WTC11 (cell line): ENCODE data around the gene ZNF555. TPM values are rescaled to one million over a fixed set of nuclear protein-coding genes. Genes with fewer than 3 reads are reported as not detected.

Experiments
- ATAC-seq: fragments of 200-7000 bp; cut with Tn5 transposase; 2 replicates; pipeline ENCODE4 v1.10.0; 2021; ENCODE audit warnings: mild to moderate bottlenecking, moderate library complexity
- CTCF ChIA-PET: fragments of 300-600 bp; sonication (Branson Sonifier 250); formaldehyde crosslinking; loops from one replicate; lab custom pipeline; 2021; ENCODE audit warnings: antibody characterized with exemption; lab: Charles Lee
- POLR2A ChIA-PET: fragments of 350-600 bp; sonication (Branson Sonifier 250); formaldehyde crosslinking; loops from one replicate; lab custom pipeline; 2021; ENCODE audit warnings: antibody characterized with exemption; lab: Charles Lee
- DNase-seq: peaks from one replicate; pipeline ENCODE4 v3.0.0; 2021; ENCODE audit warnings: low spot score
- H3K27ac Mint-ChIP-seq: 2 replicates; pipeline ENCODE4 v1.8.0; 2021; ENCODE audit warnings: mixed read lengths
- H3K27me3 Mint-ChIP-seq: 2 replicates; pipeline ENCODE4 v1.8.0; 2021; ENCODE audit warnings: low read depth, mild to moderate bottlenecking, moderate library complexity, mixed read lengths
- H3K36me3 Mint-ChIP-seq: 2 replicates; pipeline ENCODE4 v1.8.0; 2021; ENCODE audit warnings: mixed read lengths
- H3K4me1 Mint-ChIP-seq: 2 replicates; pipeline ENCODE4 v1.8.0; 2022; ENCODE audit warnings: mixed read lengths
- H3K4me3 Mint-ChIP-seq: 2 replicates; pipeline ENCODE4 v1.8.0; 2021; ENCODE audit warnings: mild to moderate bottlenecking, moderate library complexity, mixed read lengths
- H3K9me3 Mint-ChIP-seq: 2 replicates; pipeline ENCODE4 v1.8.0; 2021; ENCODE audit warnings: mixed read lengths
- ARID4B ChIP-seq: sonication (generic); formaldehyde crosslinking; IDR thresholded peaks from 2 replicates; pipeline ENCODE4 v1.8.0; 2023; ENCODE audit warnings: missing genetic modification reagents, mild to moderate bottlenecking, borderline replicate concordance
- ATF6 ChIP-seq: sonication (generic); formaldehyde crosslinking; IDR thresholded peaks from 2 replicates; pipeline ENCODE4 v1.8.1; 2023; ENCODE audit warnings: mild to moderate bottlenecking, missing genetic modification reagents
- CDX4 ChIP-seq: fragments of 250-450 bp; sonication (Bioruptor Pico); IDR thresholded peaks from 2 replicates; pipeline ENCODE4 v1.9.0; 2021; ENCODE audit warnings: moderate library complexity, mild to moderate bottlenecking, inconsistent platforms, borderline replicate concordance
- CREM ChIP-seq: sonication (generic); formaldehyde crosslinking; IDR thresholded peaks from 2 replicates; pipeline ENCODE4 v1.8.1; 2022; ENCODE audit warnings: mild to moderate bottlenecking, missing genetic modification reagents, moderate library complexity
- GTF2I ChIP-seq: fragments of 250-450 bp; sonication (Bioruptor Pico); conservative IDR thresholded peaks from 2 replicates; pipeline ENCODE4 v1.4.0; 2021; ENCODE audit warnings: mild to moderate bottlenecking
- HMGA2 ChIP-seq: fragments of 250-450 bp; sonication (Bioruptor Pico); IDR thresholded peaks from 2 replicates; pipeline ENCODE4 v1.4.0; 2021; ENCODE audit warnings: mild to moderate bottlenecking, moderate library complexity
- IRF1 ChIP-seq: sonication (generic); formaldehyde crosslinking; IDR thresholded peaks from 2 replicates; pipeline ENCODE4 v1.8.0; 2023; ENCODE audit warnings: missing genetic modification reagents
- KAT7 ChIP-seq: sonication (generic); formaldehyde crosslinking; IDR thresholded peaks from 2 replicates; pipeline ENCODE4 v1.8.1; 2023; ENCODE audit warnings: missing genetic modification reagents, mild to moderate bottlenecking, borderline replicate concordance
- NR1H2 ChIP-seq: sonication (generic); formaldehyde crosslinking; IDR thresholded peaks from 2 replicates; pipeline ENCODE4 v1.9.0; 2021; ENCODE audit warnings: mild to moderate bottlenecking, moderate library complexity, missing genetic modification reagents
- STAT6 ChIP-seq: sonication (generic); formaldehyde crosslinking; conservative IDR thresholded peaks from 2 replicates; pipeline ENCODE4 v1.8.1; 2023; ENCODE audit warnings: mild to moderate bottlenecking, low read depth, missing genetic modification reagents, moderate library complexity
- TEAD1 ChIP-seq: sonication (generic); formaldehyde crosslinking; IDR thresholded peaks from 2 replicates; pipeline ENCODE4 v1.8.0; 2022; ENCODE audit warnings: mild to moderate bottlenecking, missing genetic modification reagents
- TP53 ChIP-seq: sonication (generic); formaldehyde crosslinking; IDR thresholded peaks from 2 replicates; pipeline ENCODE4 v1.8.1; 2023; ENCODE audit warnings: mild to moderate bottlenecking, missing genetic modification reagents
- ZMAT4 ChIP-seq: fragments of 250-450 bp; sonication (Bioruptor Pico); IDR thresholded peaks from 2 replicates; pipeline ENCODE4 v1.9.0; 2021; ENCODE audit warnings: mild to moderate bottlenecking
- ZNF281 ChIP-seq: sonication (generic); formaldehyde crosslinking; IDR thresholded peaks from 2 replicates; pipeline ENCODE4 v1.8.0; 2023; ENCODE audit warnings: mild to moderate bottlenecking, missing genetic modification reagents
- ZNF317 ChIP-seq: sonication (generic); formaldehyde crosslinking; IDR thresholded peaks from 2 replicates; pipeline ENCODE4 v1.8.1; 2023; ENCODE audit warnings: low read depth, mild to moderate bottlenecking, moderate library complexity, missing genetic modification reagents, borderline replicate concordance
- total RNA-seq: library from RNA; stranded (reverse); gene quantifications from 3 replicates; pipeline ENCODE4 v1.2.3, GENCODE V29; 2021

Gene ZNF555
- total RNA-seq, 1 experiment from 2014 or later, result 6.6 TPM

- POLR2A ChIA-PET, result no interaction called here
- no peak for ATAC-seq
Observed at GRCh38 chr19:2824129-2824528, 17.1 kb upstream of the ZNF555 start.

More at GRCh38 chr19:2824129-2824528, 17.1 kb upstream of the ZNF555 start:
- Mint-ChIP-seq H3K36me3 (peaks cover 29% of the 10 kb centered on the region), H3K27ac (no peak overlapping the region), H3K4me1 (no peaks in the 10 kb centered on the region), H3K9me3 (peaks cover 21% of the 10 kb centered on the region), H3K27me3 (peaks cover 3% of the 10 kb centered on the region; the same call in 1 of the 2 replicates), H3K4me3 (no peak overlapping the region)
- CTCF ChIA-PET, result no interaction called here
- no peak for TF ChIP-seq ZNF281 (CRISPR knock-in tag)
- TF ChIP-seq HMGA2 (CRISPR knock-in tag), result no peak
- no peak for TF ChIP-seq NR1H2
- no peak for TF ChIP-seq GTF2I (CRISPR knock-in tag)
- TF ChIP-seq ZMAT4 (CRISPR knock-in tag), result no peak
- TF ChIP-seq ZNF317, result no peak
- TF ChIP-seq TEAD1 (CRISPR knock-in tag), result no peak
- TF ChIP-seq STAT6, result no peak
- TF ChIP-seq IRF1 (CRISPR knock-in tag), result no peak
- TF ChIP-seq ARID4B (CRISPR knock-in tag), result no peak
- TF ChIP-seq CREM (CRISPR knock-in tag), result no peak
- no peak for TF ChIP-seq TP53 (CRISPR knock-in tag)
- TF ChIP-seq ATF6 (CRISPR knock-in tag), result no peak
- TF ChIP-seq CDX4 (CRISPR knock-in tag), result no peak
- no peak for TF ChIP-seq KAT7 (CRISPR knock-in tag)
- no peak for DNase-seq
